ENCODE results near the gene CAST.

The CAST gene

DNA sequence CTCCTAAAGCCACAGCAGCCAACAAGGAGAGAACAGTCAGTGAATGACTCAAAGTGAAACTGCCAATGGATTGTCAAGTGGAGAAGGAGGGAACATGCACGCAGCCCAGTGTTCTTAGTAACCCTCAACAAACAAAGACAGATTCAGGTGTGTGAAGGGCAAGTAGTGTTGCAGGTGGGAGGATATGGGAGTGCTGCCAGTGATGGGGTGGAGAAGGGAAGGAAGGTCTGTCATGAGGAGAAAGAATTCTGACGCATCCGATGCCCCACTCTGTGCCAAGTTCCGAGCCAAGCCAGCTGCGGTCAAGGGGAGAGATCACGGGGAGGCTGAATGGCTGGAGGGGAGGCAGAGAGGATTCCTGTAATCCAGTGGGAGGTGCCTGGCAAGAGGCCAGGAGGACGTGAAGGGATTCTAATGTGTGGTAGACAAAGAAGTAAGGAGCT is 56.5 kb downstream of the CAST start:
- H3K4me1 Mint-ChIP-seq, result no peaks in the 10 kb centered on the region
- H3K27me3 Mint-ChIP-seq (ENCODE audit: low read depth, poor library complexity), result peaks cover 49% of the 10 kb centered on the region
- TF ChIP-seq CTCF (IDR thresholded peaks at IDR 0.05), result no peak
- DNase-seq, result no peak
- H3K36me3 Mint-ChIP-seq (ENCODE audit: low read depth), result no peaks in the 10 kb centered on the region
- H3K9me3 Mint-ChIP-seq, result no peaks in the 10 kb centered on the region
- H3K4me3 Mint-ChIP-seq, result no peak overlapping the region
- H3K27ac Mint-ChIP-seq, result no peak overlapping the region

GRCh38 chr5:96720408-96720807 is 58.2 kb downstream of the CAST start:
- no peak for TF ChIP-seq CTCF (IDR thresholded peaks at IDR 0.05)
- Mint-ChIP-seq H3K9me3 (no peaks in the 10 kb centered on the region), H3K4me3 (no peak overlapping the region), H3K36me3 (ENCODE audit: low read depth) (no peaks in the 10 kb centered on the region), H3K4me1 (no peaks in the 10 kb centered on the region), H3K27ac (no peak overlapping the region), H3K27me3 (ENCODE audit: low read depth, poor library complexity) (peaks cover 49% of the 10 kb centered on the region)
- DNase-seq, result no peak

DNA sequence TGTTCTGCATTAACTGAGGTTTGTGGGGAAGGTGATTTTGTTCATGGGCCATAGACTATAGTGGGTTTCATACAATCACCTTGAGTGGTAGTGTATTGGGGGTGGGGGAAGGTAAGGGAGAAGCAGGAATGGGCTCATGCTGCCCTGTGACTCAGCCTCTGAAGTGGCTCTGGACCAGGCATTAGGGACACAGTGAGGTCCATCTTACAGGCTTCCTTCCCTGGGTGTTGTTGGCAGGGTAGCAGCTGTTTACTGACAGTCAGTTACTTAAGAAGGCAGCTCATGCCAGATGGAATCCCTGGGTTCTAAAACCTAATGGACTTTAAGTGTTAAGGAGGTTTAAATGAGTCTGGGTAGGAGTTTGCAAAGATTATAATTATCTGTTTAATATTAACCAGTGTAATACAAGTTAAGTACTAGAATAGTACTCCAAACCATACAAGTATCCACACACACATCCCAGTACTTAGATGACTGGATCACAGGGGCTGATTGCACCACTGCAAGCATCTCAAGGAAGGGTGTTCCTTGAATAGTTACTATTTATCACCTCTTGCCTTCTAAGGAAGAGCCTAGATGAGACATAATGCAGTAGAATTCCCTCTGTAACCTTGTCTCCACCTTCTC is 59.3 kb downstream of the CAST start:
- H3K27me3 Mint-ChIP-seq (ENCODE audit: low read depth, poor library complexity), result peaks cover 49% of the 10 kb centered on the region
- H3K9me3 Mint-ChIP-seq, result no peaks in the 10 kb centered on the region
- H3K4me3 Mint-ChIP-seq, result no peak overlapping the region
- no peaks in the 10 kb centered on the region for H3K36me3 Mint-ChIP-seq (ENCODE audit: low read depth)
- TF ChIP-seq CTCF (IDR thresholded peaks at IDR 0.05), result no peak
- no peak overlapping the region for H3K27ac Mint-ChIP-seq
- no peak for DNase-seq
- H3K4me1 Mint-ChIP-seq, result no peaks in the 10 kb centered on the region

- Mint-ChIP-seq H3K36me3 (ENCODE audit: low read depth) (no peaks in the 10 kb centered on the region), H3K9me3 (no peaks in the 10 kb centered on the region), H3K4me1 (no peaks in the 10 kb centered on the region), H3K27me3 (ENCODE audit: low read depth, poor library complexity) (peaks cover 16% of the 10 kb centered on the region), H3K4me3 (no peak overlapping the region), H3K27ac (no peak overlapping the region)
- DNase-seq, result no peak
- TF ChIP-seq CTCF (IDR thresholded peaks at IDR 0.05), result no peak
Observed at GRCh38 chr5:96725257-96725656, 63.1 kb downstream of the CAST start.

DNA sequence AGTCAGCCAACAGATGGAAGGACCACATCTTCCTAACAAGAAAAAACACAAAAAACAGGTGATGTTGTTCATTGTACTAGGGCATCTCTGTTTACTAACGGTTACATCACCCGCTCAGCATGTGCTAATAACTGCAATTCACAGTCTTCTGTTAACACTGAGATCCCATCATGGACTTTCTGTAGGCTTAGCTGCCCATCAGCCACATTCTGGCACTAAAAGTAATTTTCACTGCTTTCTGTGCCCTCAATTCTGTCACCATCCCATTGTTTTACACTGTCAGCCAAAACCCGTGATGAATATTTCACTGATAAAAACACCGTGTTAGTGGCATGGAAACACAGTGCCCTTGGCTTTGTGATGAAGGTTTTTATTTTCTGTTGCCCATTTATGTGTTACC is 64.6 kb downstream of the CAST start:
- Mint-ChIP-seq H3K9me3 (no peaks in the 10 kb centered on the region), H3K36me3 (ENCODE audit: low read depth) (peaks cover 9% of the 10 kb centered on the region), H3K4me1 (no peaks in the 10 kb centered on the region), H3K27me3 (ENCODE audit: low read depth, poor library complexity) (peaks cover 7% of the 10 kb centered on the region), H3K4me3 (no peak overlapping the region), H3K27ac (no peak overlapping the region)
- TF ChIP-seq CTCF (IDR thresholded peaks at IDR 0.05), result no peak
- DNase-seq, result no peak

DNA sequence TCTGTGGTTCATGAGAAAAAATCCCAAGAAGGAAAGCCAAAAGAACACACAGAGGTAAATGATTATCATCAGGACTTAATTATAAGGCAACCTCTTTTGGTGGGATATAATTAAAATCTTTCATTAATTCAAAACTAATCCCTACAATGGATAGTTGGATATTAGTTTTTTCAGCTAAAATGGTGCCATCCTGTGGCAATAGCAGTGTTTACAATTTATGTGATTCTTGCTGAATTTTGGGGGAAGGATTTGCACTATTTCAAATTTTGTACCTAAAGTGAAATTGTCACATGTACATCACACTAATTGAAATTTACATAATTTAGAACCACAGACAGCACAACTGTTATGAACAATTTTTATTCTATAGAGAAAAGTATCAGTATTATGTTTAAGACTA is 67.0 kb downstream of the CAST start:
- no peak for DNase-seq
- Mint-ChIP-seq H3K27ac (no peak overlapping the region), H3K4me1 (no peaks in the 10 kb centered on the region), H3K4me3 (no peak overlapping the region), H3K9me3 (no peaks in the 10 kb centered on the region), H3K36me3 (ENCODE audit: low read depth) (peaks cover 18% of the 10 kb centered on the region), H3K27me3 (ENCODE audit: low read depth, poor library complexity) (no peaks in the 10 kb centered on the region)
- TF ChIP-seq CTCF (IDR thresholded peaks at IDR 0.05), result peak; percentile 10
